Astrocyte (in vitro differentiated cells and primary cell): ENCODE results near the gene PSD. TPM values are rescaled to one million over a fixed set of nuclear protein-coding genes. Genes with fewer than 3 reads are reported as not detected.
A peak's percentile ranks its signal among the peaks of the same experiment; 100 is the strongest.

ENCODE experiments used
- DNase-seq: peaks from one replicate; pipeline ENCODE4 v3.0.0-alpha.2; 2010; ENCODE audit warnings: low read depth
- FAIRE-seq: peaks from 2 replicates; lab custom pipeline; 2011; peaks lifted over from hg19 to GRCh38; lab: Jason Lieb, UNC
- H2AFZ ChIP-seq: 2 replicates; pipeline ENCODE4 v1.6.0; 2012; ENCODE audit warnings: low read depth, low read length, inconsistent platforms
- H3K27ac ChIP-seq: 2 replicates; pipeline ENCODE4 v1.5.1; 2011; ENCODE audit warnings: low read depth, low read length, inconsistent platforms
- H3K27me3 ChIP-seq: 2 replicates; pipeline ENCODE4 v1.6.0; 2011; ENCODE audit warnings: low read length, inconsistent platforms; ENCODE audit not compliant: insufficient read depth
- H3K36me3 ChIP-seq: 2 replicates; pipeline ENCODE4 v1.5.1; 2011; ENCODE audit warnings: low read length, inconsistent platforms; ENCODE audit not compliant: insufficient read depth
- H3K4me1 ChIP-seq: 2 replicates; pipeline ENCODE4 v1.5.1; 2011; ENCODE audit warnings: low read length, inconsistent platforms; ENCODE audit not compliant: insufficient read depth
- H3K4me2 ChIP-seq: 2 replicates; pipeline ENCODE4 v1.6.0; 2012; ENCODE audit warnings: low read length, inconsistent platforms
- H3K4me3 ChIP-seq: 2 replicates; pipeline ENCODE4 v1.5.1; 2011; ENCODE audit warnings: low read depth, mild to moderate bottlenecking, low read length, inconsistent platforms; ENCODE audit not compliant: insufficient read depth
- H3K79me2 ChIP-seq: 2 replicates; pipeline ENCODE4 v1.6.0; 2012; ENCODE audit warnings: mild to moderate bottlenecking, low read length, inconsistent platforms; ENCODE audit not compliant: insufficient read depth
- H3K9ac ChIP-seq: 2 replicates; pipeline ENCODE4 v1.6.0; 2012; ENCODE audit warnings: mild to moderate bottlenecking, low read length, inconsistent platforms
- H3K9me3 ChIP-seq: 2 replicates; pipeline ENCODE4 v1.5.1; 2012; ENCODE audit warnings: low read depth, mild to moderate bottlenecking, low read length, inconsistent platforms; ENCODE audit not compliant: insufficient read depth
- H4K20me1 ChIP-seq: 2 replicates; pipeline ENCODE4 v1.6.0; 2012; ENCODE audit warnings: low read length, inconsistent platforms; ENCODE audit not compliant: insufficient read depth
- H3K27ac Mint-ChIP-seq: one replicate; pipeline ENCODE4 v1.8.0; 2021; ENCODE audit warnings: mild to moderate bottlenecking, mixed read lengths; ENCODE audit not compliant: unreplicated experiment
- H3K27me3 Mint-ChIP-seq: one replicate; pipeline ENCODE4 v1.8.0; 2021; ENCODE audit warnings: low read depth, mixed read lengths; ENCODE audit not compliant: unreplicated experiment
- H3K36me3 Mint-ChIP-seq: one replicate; pipeline ENCODE4 v1.8.0; 2021; ENCODE audit warnings: low read depth, mixed read lengths; ENCODE audit not compliant: unreplicated experiment
- H3K4me1 Mint-ChIP-seq: one replicate; pipeline ENCODE4 v1.8.0; 2021; ENCODE audit warnings: low read depth, mixed read lengths; ENCODE audit not compliant: unreplicated experiment
- H3K4me3 Mint-ChIP-seq: one replicate; pipeline ENCODE4 v1.8.0; 2021; ENCODE audit warnings: mild to moderate bottlenecking, moderate library complexity, mixed read lengths; ENCODE audit not compliant: unreplicated experiment
- H3K9me3 Mint-ChIP-seq: one replicate; pipeline ENCODE4 v1.8.0; 2021; ENCODE audit warnings: mild to moderate bottlenecking, mixed read lengths; ENCODE audit not compliant: unreplicated experiment
- EZH2 ChIP-seq: IDR thresholded peaks from 2 replicates; pipeline ENCODE4 v1.6.1; 2012; ENCODE audit warnings: mild to moderate bottlenecking, low read length, inconsistent platforms; ENCODE audit not compliant: insufficient read depth
- total RNA-seq: library from RNA; stranded (reverse); gene quantifications from 2 replicates; pipeline ENCODE4 v1.2.1, GENCODE V29; 2021
- TF ChIP-seq, protein P1 (sequence below): IDR thresholded peaks from 2 replicates; pipeline ENCODE4 v1.5.1; 2011; ENCODE audit warnings: low read depth, mild to moderate bottlenecking, inconsistent platforms, low read length, moderate library complexity; ENCODE audit not compliant: insufficient read depth

The PSD gene
- total RNA-seq, 1 donor from 2014 or later, result 8.8 TPM

DNA sequence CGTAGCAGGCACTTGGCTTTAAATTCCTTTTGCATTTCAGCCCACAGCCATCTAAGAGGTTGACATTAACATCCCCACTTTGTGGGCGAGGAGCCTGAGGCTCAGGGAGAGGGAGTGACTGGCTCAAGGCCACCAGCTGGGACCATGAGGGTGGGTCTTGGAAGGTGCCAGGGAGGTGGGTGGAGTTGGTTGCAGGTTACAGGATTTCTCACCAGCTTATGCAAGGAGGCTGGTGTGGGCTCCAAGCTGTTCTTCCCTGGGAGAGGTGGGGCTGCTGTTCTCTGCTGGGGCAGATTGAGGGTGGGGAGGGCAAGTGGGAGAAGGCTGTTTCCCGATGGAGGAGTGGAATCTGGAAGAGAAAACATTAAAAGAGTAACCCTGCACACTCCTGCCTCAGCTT is 46.9 kb upstream of the PSD start:
- TF ChIP-seq, protein P1, sequence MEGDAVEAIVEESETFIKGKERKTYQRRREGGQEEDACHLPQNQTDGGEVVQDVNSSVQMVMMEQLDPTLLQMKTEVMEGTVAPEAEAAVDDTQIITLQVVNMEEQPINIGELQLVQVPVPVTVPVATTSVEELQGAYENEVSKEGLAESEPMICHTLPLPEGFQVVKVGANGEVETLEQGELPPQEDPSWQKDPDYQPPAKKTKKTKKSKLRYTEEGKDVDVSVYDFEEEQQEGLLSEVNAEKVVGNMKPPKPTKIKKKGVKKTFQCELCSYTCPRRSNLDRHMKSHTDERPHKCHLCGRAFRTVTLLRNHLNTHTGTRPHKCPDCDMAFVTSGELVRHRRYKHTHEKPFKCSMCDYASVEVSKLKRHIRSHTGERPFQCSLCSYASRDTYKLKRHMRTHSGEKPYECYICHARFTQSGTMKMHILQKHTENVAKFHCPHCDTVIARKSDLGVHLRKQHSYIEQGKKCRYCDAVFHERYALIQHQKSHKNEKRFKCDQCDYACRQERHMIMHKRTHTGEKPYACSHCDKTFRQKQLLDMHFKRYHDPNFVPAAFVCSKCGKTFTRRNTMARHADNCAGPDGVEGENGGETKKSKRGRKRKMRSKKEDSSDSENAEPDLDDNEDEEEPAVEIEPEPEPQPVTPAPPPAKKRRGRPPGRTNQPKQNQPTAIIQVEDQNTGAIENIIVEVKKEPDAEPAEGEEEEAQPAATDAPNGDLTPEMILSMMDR, result no peak
- no peak for TF ChIP-seq EZH2
- H3K27me3 ChIP-seq, result peaks cover 7% of the 10 kb centered on the region
- Mint-ChIP-seq H3K4me3 (no peak overlapping the region), H3K27me3 (peaks cover 14% of the 10 kb centered on the region), H3K36me3 (no peaks in the 10 kb centered on the region), H3K4me1 (no peaks in the 10 kb centered on the region), H3K9me3 (no peaks in the 10 kb centered on the region), H3K27ac (no peak overlapping the region)
- H3K4me2 ChIP-seq, result no peak overlapping the region
- no peak for DNase-seq
- H3K9ac ChIP-seq, result no peak overlapping the region
- H3K4me3 ChIP-seq, result no peak overlapping the region
- peaks cover 8% of the 10 kb centered on the region for H3K4me1 ChIP-seq
- FAIRE-seq, result no peak
- H3K36me3 ChIP-seq, result no peaks in the 10 kb centered on the region
- no peaks in the 10 kb centered on the region for H3K79me2 ChIP-seq
- H3K9me3 ChIP-seq, result no peaks in the 10 kb centered on the region
- H4K20me1 ChIP-seq, result no peaks in the 10 kb centered on the region
- H2AFZ ChIP-seq, result no peak overlapping the region
- no peak overlapping the region for H3K27ac ChIP-seq

DNA sequence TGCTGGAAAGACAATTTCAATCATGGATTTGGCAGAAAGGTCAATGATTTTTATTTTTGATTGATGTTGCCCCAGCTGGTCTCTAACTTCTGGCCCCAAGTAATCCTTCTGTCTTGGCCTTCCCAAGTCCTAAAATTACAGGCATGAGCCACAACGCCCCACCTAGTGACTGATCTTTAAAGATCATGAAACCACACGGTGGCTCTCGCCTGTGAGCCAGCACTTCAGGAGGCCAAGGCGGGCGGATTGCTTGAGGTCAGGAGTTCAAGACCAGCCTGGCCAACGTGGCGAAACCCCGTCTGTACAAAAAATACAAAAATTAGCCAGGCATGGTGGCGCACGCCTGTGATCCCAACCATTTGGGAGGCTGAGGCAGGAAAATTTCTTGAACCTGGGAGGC is 45.4 kb upstream of the PSD start:
- H3K36me3 Mint-ChIP-seq, result no peaks in the 10 kb centered on the region
- peaks cover 7% of the 10 kb centered on the region for H3K27me3 ChIP-seq
- no peak overlapping the region for H3K4me3 Mint-ChIP-seq
- no peaks in the 10 kb centered on the region for H4K20me1 ChIP-seq
- H3K4me2 ChIP-seq, result no peak overlapping the region
- H3K27ac Mint-ChIP-seq, result no peak overlapping the region
- H3K4me1 ChIP-seq, result peaks cover 8% of the 10 kb centered on the region
- H2AFZ ChIP-seq, result no peak overlapping the region
- H3K9me3 ChIP-seq, result no peaks in the 10 kb centered on the region
- DNase-seq (no peak), FAIRE-seq (no peak)
- H3K79me2 ChIP-seq, result no peaks in the 10 kb centered on the region
- no peak overlapping the region for H3K9ac ChIP-seq
- H3K9me3 Mint-ChIP-seq, result no peaks in the 10 kb centered on the region
- H3K4me3 ChIP-seq, result no peak overlapping the region
- no peak overlapping the region for H3K27ac ChIP-seq
- H3K36me3 ChIP-seq, result no peaks in the 10 kb centered on the region
- TF ChIP-seq, protein P1, result no peak
- TF ChIP-seq EZH2, result no peak
- H3K27me3 Mint-ChIP-seq, result peaks cover 14% of the 10 kb centered on the region
- no peaks in the 10 kb centered on the region for H3K4me1 Mint-ChIP-seq

DNA sequence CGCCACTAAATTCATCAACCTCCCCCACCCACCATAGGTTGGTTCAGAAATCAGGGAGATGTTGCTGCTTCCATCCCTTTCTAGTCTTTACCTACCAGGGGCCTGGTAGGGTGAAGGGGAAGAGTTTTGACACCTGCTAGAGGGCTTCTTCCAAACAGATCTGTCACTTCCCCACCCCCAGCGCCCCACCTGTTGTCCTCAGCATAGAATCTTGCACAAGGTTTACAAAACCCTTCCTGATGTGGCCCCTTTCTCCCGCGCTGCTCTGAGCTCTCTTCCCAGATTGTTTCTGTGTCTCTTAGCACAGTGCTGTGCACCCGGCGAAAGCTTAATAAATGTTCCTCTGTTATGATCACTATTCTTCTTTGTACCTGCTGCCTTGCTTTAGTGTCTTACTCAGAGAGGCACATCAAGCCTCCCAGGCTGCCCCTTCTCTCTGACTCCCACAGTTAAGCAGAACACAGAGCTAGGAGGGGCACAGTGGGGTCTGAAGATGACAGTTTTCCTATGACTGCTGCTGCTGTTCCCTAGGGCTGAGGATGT is 44.0 kb upstream of the PSD start:
- no peaks in the 10 kb centered on the region for H3K36me3 ChIP-seq
- H3K79me2 ChIP-seq, result no peaks in the 10 kb centered on the region
- no peaks in the 10 kb centered on the region for H3K4me1 Mint-ChIP-seq
- peaks cover 7% of the 10 kb centered on the region for H3K27me3 ChIP-seq
- H4K20me1 ChIP-seq, result no peaks in the 10 kb centered on the region
- no peaks in the 10 kb centered on the region for H3K9me3 ChIP-seq
- TF ChIP-seq, protein P1, result no peak
- TF ChIP-seq EZH2, result no peak
- H3K36me3 Mint-ChIP-seq, result no peaks in the 10 kb centered on the region
- H3K4me2 ChIP-seq, result no peak overlapping the region
- no peak for DNase-seq
- H3K27ac Mint-ChIP-seq, result no peak overlapping the region
- no peak for FAIRE-seq
- H3K27me3 Mint-ChIP-seq, result peaks cover 14% of the 10 kb centered on the region
- no peak overlapping the region for H3K27ac ChIP-seq
- H3K4me1 ChIP-seq, result peaks cover 8% of the 10 kb centered on the region
- no peak overlapping the region for H3K9ac ChIP-seq
- peak overlapping the region; percentile 56 for H3K4me3 Mint-ChIP-seq
- H3K9me3 Mint-ChIP-seq, result no peaks in the 10 kb centered on the region
- H3K4me3 ChIP-seq, result no peak overlapping the region
- no peak overlapping the region for H2AFZ ChIP-seq
